Measurements from ENCODE around the gene NOP9.

The NOP9 gene

GRCh38 chr14:24286996-24287395, 12.7 kb upstream of the NOP9 start:
- Histone ChIP-seq H3K27ac (ENCODE audit: low read length) (no peak overlapping the region), H3K36me3 (ENCODE audit: control insufficient read depth in 1 of 2, insufficient read depth in 2 of 2, low read length in 2 of 2) (peaks cover 26 to 28% of the 10 kb centered on the region in 2 donors), H3K4me1 (ENCODE audit: control insufficient read depth in 1 of 2, insufficient read depth in 2 of 2, low read length in 2 of 2) (no peaks in the 10 kb centered on the region), H3K9me3 (ENCODE audit: control insufficient read depth in 1 of 2, low read length in 2 of 2) (no peaks in the 10 kb centered on the region), H3K4me3 (ENCODE audit: low read depth in 1 of 2, low read length in 2 of 2) (no peak overlapping the region), H3K27me3 (ENCODE audit: low read depth, low read length) (no peaks in the 10 kb centered on the region)

- H3K9me3 ChIP-seq (ENCODE audit: control insufficient read depth in 1 of 2, low read length in 2 of 2) = no peaks in the 10 kb centered on the region
- H3K36me3 ChIP-seq (ENCODE audit: control insufficient read depth in 1 of 2, insufficient read depth in 2 of 2, low read length in 2 of 2) = peaks cover 35 to 36% of the 10 kb centered on the region in 2 donors
- no peaks in the 10 kb centered on the region for H3K4me1 ChIP-seq (ENCODE audit: control insufficient read depth in 1 of 2, insufficient read depth in 2 of 2, low read length in 2 of 2)
- no peak overlapping the region for H3K4me3 ChIP-seq (ENCODE audit: low read depth in 1 of 2, low read length in 2 of 2)
- H3K27ac ChIP-seq (ENCODE audit: low read length) = no peak overlapping the region
- H3K27me3 ChIP-seq (ENCODE audit: low read depth, low read length) = no peaks in the 10 kb centered on the region
Measured at GRCh38 chr14:24289649-24290280, 9.9 kb upstream of the NOP9 start.

- Histone ChIP-seq H3K4me3 (ENCODE audit: low read depth in 1 of 2, low read length in 2 of 2) (no peak overlapping the region), H3K27ac (ENCODE audit: low read length) (no peak overlapping the region), H3K27me3 (ENCODE audit: low read depth, low read length) (no peaks in the 10 kb centered on the region), H3K36me3 (ENCODE audit: control insufficient read depth in 1 of 2, insufficient read depth in 2 of 2, low read length in 2 of 2) (peaks cover 40 to 42% of the 10 kb centered on the region in 2 donors), H3K4me1 (ENCODE audit: control insufficient read depth in 1 of 2, insufficient read depth in 2 of 2, low read length in 2 of 2) (no peaks in the 10 kb centered on the region), H3K9me3 (ENCODE audit: control insufficient read depth in 1 of 2, low read length in 2 of 2) (no peaks in the 10 kb centered on the region)
Measured at GRCh38 chr14:24290746-24291145, 8.9 kb upstream of the NOP9 start.

GRCh38 chr14:24291446-24292117, 8.1 kb upstream of the NOP9 start:
- Histone ChIP-seq H3K27me3 (ENCODE audit: low read depth, low read length) (no peaks in the 10 kb centered on the region), H3K36me3 (ENCODE audit: control insufficient read depth in 1 of 2, insufficient read depth in 2 of 2, low read length in 2 of 2) (peaks cover 44 to 49% of the 10 kb centered on the region in 2 donors), H3K27ac (ENCODE audit: low read length) (no peak overlapping the region), H3K4me1 (ENCODE audit: control insufficient read depth in 1 of 2, insufficient read depth in 2 of 2, low read length in 2 of 2) (peaks cover 0 to under 1% of the 10 kb centered on the region in 2 donors), H3K4me3 (ENCODE audit: low read depth in 1 of 2, low read length in 2 of 2) (no peak overlapping the region), H3K9me3 (ENCODE audit: control insufficient read depth in 1 of 2, low read length in 2 of 2) (no peaks in the 10 kb centered on the region)

GRCh38 chr14:24292118-24292807, 7.4 kb upstream of the NOP9 start:
- Histone ChIP-seq H3K36me3 (ENCODE audit: control insufficient read depth in 1 of 2, insufficient read depth in 2 of 2, low read length in 2 of 2) (peaks cover 44 to 49% of the 10 kb centered on the region in 2 donors), H3K9me3 (ENCODE audit: control insufficient read depth in 1 of 2, low read length in 2 of 2) (no peaks in the 10 kb centered on the region), H3K4me3 (ENCODE audit: low read depth in 1 of 2, low read length in 2 of 2) (no peak overlapping the region), H3K27ac (ENCODE audit: low read length) (no peak overlapping the region), H3K27me3 (ENCODE audit: low read depth, low read length) (no peaks in the 10 kb centered on the region), H3K4me1 (ENCODE audit: control insufficient read depth in 1 of 2, insufficient read depth in 2 of 2, low read length in 2 of 2) (peaks cover 0 to 8% of the 10 kb centered on the region in 2 donors)

GRCh38 chr14:24293525-24293924, 6.1 kb upstream of the NOP9 start:
- Histone ChIP-seq H3K4me3 (ENCODE audit: low read depth in 1 of 2, low read length in 2 of 2) (no peak overlapping the region), H3K27ac (ENCODE audit: low read length) (no peak overlapping the region), H3K27me3 (ENCODE audit: low read depth, low read length) (no peaks in the 10 kb centered on the region), H3K4me1 (ENCODE audit: control insufficient read depth in 1 of 2, insufficient read depth in 2 of 2, low read length in 2 of 2) (peaks cover 0 to 9% of the 10 kb centered on the region in 2 donors), H3K36me3 (ENCODE audit: control insufficient read depth in 1 of 2, insufficient read depth in 2 of 2, low read length in 2 of 2) (peaks cover 44 to 49% of the 10 kb centered on the region in 2 donors), H3K9me3 (ENCODE audit: control insufficient read depth in 1 of 2, low read length in 2 of 2) (no peaks in the 10 kb centered on the region)

- H3K9me3 ChIP-seq (ENCODE audit: control insufficient read depth in 1 of 2, low read length in 2 of 2) = no peaks in the 10 kb centered on the region
- no peak overlapping the region for H3K4me3 ChIP-seq (ENCODE audit: low read depth in 1 of 2, low read length in 2 of 2)
- H3K36me3 ChIP-seq (ENCODE audit: control insufficient read depth in 1 of 2, insufficient read depth in 2 of 2, low read length in 2 of 2) = peaks cover 26 to 28% of the 10 kb centered on the region in 2 donors
- peaks cover 12 to 29% of the 10 kb centered on the region in 2 donors for H3K4me1 ChIP-seq (ENCODE audit: control insufficient read depth in 1 of 2, insufficient read depth in 2 of 2, low read length in 2 of 2)
- H3K27ac ChIP-seq (ENCODE audit: low read length) = peak overlapping the region; percentile 57
- no peaks in the 10 kb centered on the region for H3K27me3 ChIP-seq (ENCODE audit: low read depth, low read length)
Measured at GRCh38 chr14:24296341-24297157, 3.1 kb upstream of the NOP9 start.

GRCh38 chr14:24297190-24297964, 2.3 kb upstream of the NOP9 start:
- H3K27me3 ChIP-seq (ENCODE audit: low read depth, low read length) = no peaks in the 10 kb centered on the region
- no peaks in the 10 kb centered on the region for H3K9me3 ChIP-seq (ENCODE audit: control insufficient read depth in 1 of 2, low read length in 2 of 2)
- peaks cover 26 to 28% of the 10 kb centered on the region in 2 donors for H3K36me3 ChIP-seq (ENCODE audit: control insufficient read depth in 1 of 2, insufficient read depth in 2 of 2, low read length in 2 of 2)
- H3K27ac ChIP-seq (ENCODE audit: low read length) = peak overlapping the region; percentile 52
- H3K4me3 ChIP-seq (ENCODE audit: low read depth in 1 of 2, low read length in 2 of 2) = no peak overlapping the region
- H3K4me1 ChIP-seq (ENCODE audit: control insufficient read depth in 1 of 2, insufficient read depth in 2 of 2, low read length in 2 of 2) = peaks cover 12 to 29% of the 10 kb centered on the region in 2 donors

DNA sequence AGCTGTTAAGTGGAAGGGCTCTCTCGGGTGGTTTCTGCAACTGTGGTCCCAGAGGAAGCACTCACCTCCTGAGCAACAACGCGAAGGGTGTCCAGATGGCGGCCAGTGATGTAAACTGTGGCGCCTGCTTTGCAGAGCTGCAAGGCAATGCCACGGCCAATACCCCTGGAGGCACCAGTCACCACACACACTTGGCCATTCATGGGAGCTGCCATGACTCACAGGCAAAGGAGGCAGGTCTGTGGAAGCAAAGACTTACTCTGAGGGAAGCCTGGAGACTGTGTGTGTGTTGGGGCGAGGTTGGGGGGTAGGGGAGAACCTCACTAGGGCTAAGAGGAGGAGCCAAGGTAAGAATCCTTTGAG, 777 bp upstream of the NOP9 start:
- Histone ChIP-seq H3K4me3 (ENCODE audit: low read depth in 1 of 2, low read length in 2 of 2) (peak overlapping the region; percentile 81 to 93), H3K36me3 (ENCODE audit: control insufficient read depth in 1 of 2, insufficient read depth in 2 of 2, low read length in 2 of 2) (peaks cover 32 to 40% of the 10 kb centered on the region in 2 donors), H3K9me3 (ENCODE audit: control insufficient read depth in 1 of 2, low read length in 2 of 2) (no peaks in the 10 kb centered on the region), H3K27me3 (ENCODE audit: low read depth, low read length) (no peaks in the 10 kb centered on the region), H3K4me1 (ENCODE audit: control insufficient read depth in 1 of 2, insufficient read depth in 2 of 2, low read length in 2 of 2) (peaks cover 12 to 29% of the 10 kb centered on the region in 2 donors), H3K27ac (ENCODE audit: low read length) (peak overlapping the region; percentile 89)

GRCh38 chr14:24300326-24300980, 803 bp downstream of the NOP9 start:
- peaks cover 12 to 29% of the 10 kb centered on the region in 2 donors for H3K4me1 ChIP-seq (ENCODE audit: control insufficient read depth in 1 of 2, insufficient read depth in 2 of 2, low read length in 2 of 2)
- peak overlapping the region; percentile 89 for H3K27ac ChIP-seq (ENCODE audit: low read length)
- H3K36me3 ChIP-seq (ENCODE audit: control insufficient read depth in 1 of 2, insufficient read depth in 2 of 2, low read length in 2 of 2) = peaks cover 47 to 51% of the 10 kb centered on the region in 2 donors
- H3K4me3 ChIP-seq (ENCODE audit: low read depth in 1 of 2, low read length in 2 of 2) = peak overlapping the region; percentile 81 to 93
- no peaks in the 10 kb centered on the region for H3K27me3 ChIP-seq (ENCODE audit: low read depth, low read length)
- no peaks in the 10 kb centered on the region for H3K9me3 ChIP-seq (ENCODE audit: control insufficient read depth in 1 of 2, low read length in 2 of 2)

All from muscle layer of duodenum (tissue), 2 donors.